Measurements from ENCODE around the gene BORCS6. TPM values are rescaled to one million over a fixed set of nuclear protein-coding genes. Genes with fewer than 3 reads are reported as not detected.

The BORCS6 gene
- total and polyA plus RNA-seq, 2 of the 13 experiments (the other 11 are each of a cell fraction or from before 2014, with no cell fraction given): 2.0 to 5.1 TPM

DNA sequence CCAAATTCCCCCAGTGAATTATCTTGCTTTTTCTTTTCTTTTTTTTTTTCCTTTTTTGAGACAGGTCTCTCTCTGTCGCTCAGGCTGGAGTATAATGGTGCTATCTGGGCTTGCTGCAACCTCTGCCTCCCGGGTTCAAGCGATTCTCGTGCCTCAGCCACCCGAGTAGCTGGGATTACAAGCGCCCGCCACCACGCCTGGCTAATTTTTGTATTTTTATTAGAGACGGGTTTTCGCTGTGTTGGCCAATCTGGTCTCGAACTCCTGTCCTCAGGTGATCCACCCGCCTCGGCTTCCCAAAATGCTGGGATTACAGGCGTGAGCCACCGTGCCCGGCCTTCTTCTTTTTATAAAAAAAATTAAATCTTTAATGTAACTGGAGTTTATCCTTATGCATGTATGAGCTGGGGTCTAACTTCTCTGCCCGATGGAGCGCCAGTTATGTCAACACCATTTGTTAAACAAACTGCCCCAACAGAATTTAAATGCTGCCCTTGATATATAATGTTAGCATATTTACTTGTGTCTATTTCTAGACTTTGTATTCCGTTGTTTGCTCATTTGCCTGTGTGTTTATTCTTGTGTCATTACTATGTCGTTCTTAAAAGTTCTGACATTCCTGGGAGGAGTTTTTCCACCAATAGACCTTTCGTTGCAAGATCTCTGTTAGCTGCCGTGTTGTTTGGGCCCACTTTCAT lies 20.9 kb upstream of the BORCS6 start (continued):
- TF ChIP-seq, protein P1, sequence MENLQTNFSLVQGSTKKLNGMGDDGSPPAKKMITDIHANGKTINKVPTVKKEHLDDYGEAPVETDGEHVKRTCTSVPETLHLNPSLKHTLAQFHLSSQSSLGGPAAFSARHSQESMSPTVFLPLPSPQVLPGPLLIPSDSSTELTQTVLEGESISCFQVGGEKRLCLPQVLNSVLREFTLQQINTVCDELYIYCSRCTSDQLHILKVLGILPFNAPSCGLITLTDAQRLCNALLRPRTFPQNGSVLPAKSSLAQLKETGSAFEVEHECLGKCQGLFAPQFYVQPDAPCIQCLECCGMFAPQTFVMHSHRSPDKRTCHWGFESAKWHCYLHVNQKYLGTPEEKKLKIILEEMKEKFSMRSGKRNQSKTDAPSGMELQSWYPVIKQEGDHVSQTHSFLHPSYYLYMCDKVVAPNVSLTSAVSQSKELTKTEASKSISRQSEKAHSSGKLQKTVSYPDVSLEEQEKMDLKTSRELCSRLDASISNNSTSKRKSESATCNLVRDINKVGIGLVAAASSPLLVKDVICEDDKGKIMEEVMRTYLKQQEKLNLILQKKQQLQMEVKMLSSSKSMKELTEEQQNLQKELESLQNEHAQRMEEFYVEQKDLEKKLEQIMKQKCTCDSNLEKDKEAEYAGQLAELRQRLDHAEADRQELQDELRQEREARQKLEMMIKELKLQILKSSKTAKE (CRISPR knock-in tag; IDR thresholded peaks at IDR 0.05; ENCODE audit: borderline replicate concordance): no peak
- TF ChIP-seq, protein P2, sequence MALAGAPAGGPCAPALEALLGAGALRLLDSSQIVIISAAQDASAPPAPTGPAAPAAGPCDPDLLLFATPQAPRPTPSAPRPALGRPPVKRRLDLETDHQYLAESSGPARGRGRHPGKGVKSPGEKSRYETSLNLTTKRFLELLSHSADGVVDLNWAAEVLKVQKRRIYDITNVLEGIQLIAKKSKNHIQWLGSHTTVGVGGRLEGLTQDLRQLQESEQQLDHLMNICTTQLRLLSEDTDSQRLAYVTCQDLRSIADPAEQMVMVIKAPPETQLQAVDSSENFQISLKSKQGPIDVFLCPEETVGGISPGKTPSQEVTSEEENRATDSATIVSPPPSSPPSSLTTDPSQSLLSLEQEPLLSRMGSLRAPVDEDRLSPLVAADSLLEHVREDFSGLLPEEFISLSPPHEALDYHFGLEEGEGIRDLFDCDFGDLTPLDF (CRISPR knock-in tag; IDR thresholded peaks at IDR 0.05): no peak; the same call in 1 of the 2 replicates
- no peak for TF ChIP-seq ZNF749 (CRISPR knock-in tag; IDR thresholded peaks at IDR 0.05; ENCODE audit: borderline replicate concordance)
- TF ChIP-seq, protein P3, sequence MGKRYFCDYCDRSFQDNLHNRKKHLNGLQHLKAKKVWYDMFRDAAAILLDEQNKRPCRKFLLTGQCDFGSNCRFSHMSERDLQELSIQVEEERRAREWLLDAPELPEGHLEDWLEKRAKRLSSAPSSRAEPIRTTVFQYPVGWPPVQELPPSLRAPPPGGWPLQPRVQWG (CRISPR knock-in tag; IDR thresholded peaks at IDR 0.05; ENCODE audit: borderline replicate concordance, low read depth): no peak
- TF ChIP-seq ZNF337 (CRISPR knock-in tag; IDR thresholded peaks at IDR 0.05; ENCODE audit: borderline replicate concordance, low read depth): no peak
- TF ChIP-seq, protein P4, sequence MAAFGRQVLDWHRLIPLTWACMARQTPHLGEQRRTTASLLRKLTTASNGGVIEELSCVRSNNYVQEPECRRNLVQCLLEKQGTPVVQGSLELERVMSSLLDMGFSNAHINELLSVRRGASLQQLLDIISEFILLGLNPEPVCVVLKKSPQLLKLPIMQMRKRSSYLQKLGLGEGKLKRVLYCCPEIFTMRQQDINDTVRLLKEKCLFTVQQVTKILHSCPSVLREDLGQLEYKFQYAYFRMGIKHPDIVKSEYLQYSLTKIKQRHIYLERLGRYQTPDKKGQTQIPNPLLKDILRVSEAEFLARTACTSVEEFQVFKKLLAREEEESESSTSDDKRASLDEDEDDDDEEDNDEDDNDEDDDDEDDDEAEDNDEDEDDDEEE (CRISPR knock-in tag; IDR thresholded peaks at IDR 0.05): no peak
- TF ChIP-seq RNF2 (conservative IDR thresholded peaks at IDR 0.05; ENCODE audit: low read depth): no peak
- no peak for TF ChIP-seq SCMH1 (CRISPR knock-in tag; IDR thresholded peaks at IDR 0.05; ENCODE audit: borderline replicate concordance)
- TF ChIP-seq, protein P5, sequence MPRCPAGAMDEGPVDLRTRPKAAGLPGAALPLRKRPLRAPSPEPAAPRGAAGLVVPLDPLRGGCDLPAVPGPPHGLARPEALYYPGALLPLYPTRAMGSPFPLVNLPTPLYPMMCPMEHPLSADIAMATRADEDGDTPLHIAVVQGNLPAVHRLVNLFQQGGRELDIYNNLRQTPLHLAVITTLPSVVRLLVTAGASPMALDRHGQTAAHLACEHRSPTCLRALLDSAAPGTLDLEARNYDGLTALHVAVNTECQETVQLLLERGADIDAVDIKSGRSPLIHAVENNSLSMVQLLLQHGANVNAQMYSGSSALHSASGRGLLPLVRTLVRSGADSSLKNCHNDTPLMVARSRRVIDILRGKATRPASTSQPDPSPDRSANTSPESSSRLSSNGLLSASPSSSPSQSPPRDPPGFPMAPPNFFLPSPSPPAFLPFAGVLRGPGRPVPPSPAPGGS (CRISPR knock-in tag; IDR thresholded peaks at IDR 0.05): no peak
- TF ChIP-seq MBD4 (IDR thresholded peaks at IDR 0.05; ENCODE audit: borderline replicate concordance, low read length): no peak
- TF ChIP-seq CHCHD3 (CRISPR knock-in tag; IDR thresholded peaks at IDR 0.05): no peak
- no peak for TF ChIP-seq ZFP36L2 (CRISPR knock-in tag; IDR thresholded peaks at IDR 0.05)
- no peak for TF ChIP-seq TBP (CRISPR knock-in tag; IDR thresholded peaks at IDR 0.05)
- TF ChIP-seq HOXA5 (CRISPR knock-in tag; IDR thresholded peaks at IDR 0.05): no peak
- TF ChIP-seq PHF5A (CRISPR knock-in tag; IDR thresholded peaks at IDR 0.05; ENCODE audit: low read depth, unreplicated experiment): no peak
- TF ChIP-seq, protein P6, sequence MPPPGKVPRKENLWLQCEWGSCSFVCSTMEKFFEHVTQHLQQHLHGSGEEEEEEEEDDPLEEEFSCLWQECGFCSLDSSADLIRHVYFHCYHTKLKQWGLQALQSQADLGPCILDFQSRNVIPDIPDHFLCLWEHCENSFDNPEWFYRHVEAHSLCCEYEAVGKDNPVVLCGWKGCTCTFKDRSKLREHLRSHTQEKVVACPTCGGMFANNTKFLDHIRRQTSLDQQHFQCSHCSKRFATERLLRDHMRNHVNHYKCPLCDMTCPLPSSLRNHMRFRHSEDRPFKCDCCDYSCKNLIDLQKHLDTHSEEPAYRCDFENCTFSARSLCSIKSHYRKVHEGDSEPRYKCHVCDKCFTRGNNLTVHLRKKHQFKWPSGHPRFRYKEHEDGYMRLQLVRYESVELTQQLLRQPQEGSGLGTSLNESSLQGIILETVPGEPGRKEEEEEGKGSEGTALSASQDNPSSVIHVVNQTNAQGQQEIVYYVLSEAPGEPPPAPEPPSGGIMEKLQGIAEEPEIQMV (CRISPR knock-in tag; IDR thresholded peaks at IDR 0.05; ENCODE audit: low read depth): no peak

Data from HepG2 (cell line).